CD14-positive monocyte (primary cell): ENCODE measurements around the gene CBX5. TPM values are rescaled to one million over a fixed set of nuclear protein-coding genes. Genes with fewer than 3 reads are reported as not detected.
"Not testable (repeated sequence)": the region's sequence is repeated elsewhere in the genome, so short reads cannot be mapped to it uniquely, and the experiment has no call there.

Experiments
- DNase-seq, 3 donors: peaks; one replicate each; pipeline ENCODE4 v3.0.0-alpha.2; 2011 to 2022
- H2AFZ ChIP-seq: 2 replicates; pipeline ENCODE4 v1.6.0; 2012; ENCODE audit warnings: mild to moderate bottlenecking, low read depth, low read length, inconsistent platforms; ENCODE audit not compliant: insufficient read depth, poor library complexity, severe bottlenecking
- H3K27ac ChIP-seq, 2 donors: 1 replicate in 1 of 2; 2 replicates in 1 of 2; pipeline ENCODE4 v1.5.1; 2012 to 2013; ENCODE audit warnings: low read length in 2 of 2, control low read depth in 1 of 2, inconsistent platforms in 1 of 2, low read depth in 1 of 2, mild to moderate bottlenecking in 1 of 2
- H3K27me3 ChIP-seq, 2 donors: one replicate each; pipeline versions ENCODE4 v1.6.0 to v1.6.1; 2011 to 2013; ENCODE audit warnings: low read length in 2 of 2; ENCODE audit not compliant: control insufficient read depth in 2 of 2, insufficient read depth in 2 of 2
- H3K36me3 ChIP-seq, 2 donors: replicated peaks in 1 of 2; 1 replicate in 1 of 2; 2 replicates in 1 of 2; pipeline versions ENCODE4 v1.5.1 to v1.6.1; 2012 to 2013; ENCODE audit warnings: low read length in 2 of 2, control low read depth in 1 of 2, inconsistent platforms in 1 of 2, mild to moderate bottlenecking in 1 of 2; ENCODE audit not compliant: insufficient read depth in 2 of 2, control insufficient read depth in 1 of 2
- H3K4me1 ChIP-seq, 2 donors: 1 replicate in 1 of 2; 2 replicates in 1 of 2; pipeline versions ENCODE4 v1.5.1 to v1.6.1; 2012 to 2013; ENCODE audit warnings: low read length in 2 of 2, control low read depth in 1 of 2, inconsistent platforms in 1 of 2, mild to moderate bottlenecking in 1 of 2, moderate library complexity in 1 of 2; ENCODE audit not compliant: insufficient read depth in 2 of 2, control insufficient read depth in 1 of 2
- H3K4me2 ChIP-seq: replicated peaks from 2 replicates; pipeline ENCODE3; 2012; ENCODE audit warnings: low read length, moderate library complexity, mild to moderate bottlenecking; ENCODE audit not compliant: poor library complexity, severe bottlenecking; ENCODE audit errors: extremely low read depth
- H3K4me3 ChIP-seq, 3 experiments: fragments of 200-600 bp in 1 of 3; sonication (generic) in 1 of 3; replicated peaks in 1 of 3; 1 replicate in 2 of 3; 2 replicates in 1 of 3; pipeline ENCODE4 v1.5.1; 2011 to 2013; ENCODE audit warnings: low read length in 3 of 3, mild to moderate bottlenecking in 3 of 3, control low read depth in 2 of 3, low read depth in 2 of 3, inconsistent platforms in 1 of 3, moderate library complexity in 1 of 3
- H3K79me2 ChIP-seq: 2 replicates; pipeline ENCODE4 v1.6.0; 2012; ENCODE audit warnings: mild to moderate bottlenecking, control low read depth, inconsistent platforms, low read length, moderate library complexity; ENCODE audit not compliant: insufficient read depth
- H3K9ac ChIP-seq: 2 replicates; pipeline ENCODE4 v1.6.0; 2017; ENCODE audit warnings: low read length, mild to moderate bottlenecking; ENCODE audit not compliant: insufficient read depth, poor library complexity, severe bottlenecking
- H3K9me3 ChIP-seq, 2 donors: replicated peaks in 1 of 2; 1 replicate in 1 of 2; 2 replicates in 1 of 2; pipeline versions ENCODE4 v1.5.1 to v1.6.1; 2012 to 2013; ENCODE audit warnings: low read length in 2 of 2, control low read depth in 1 of 2; ENCODE audit not compliant: control insufficient read depth in 1 of 2, insufficient read depth in 1 of 2
- H4K20me1 ChIP-seq: 2 replicates; pipeline ENCODE4 v1.6.0; 2012; ENCODE audit warnings: mild to moderate bottlenecking, low read length, control low read depth, moderate library complexity; ENCODE audit not compliant: insufficient read depth
- H3K27ac Mint-ChIP-seq, 7 donors: one replicate each; pipeline ENCODE4 v1.8.0; 2020; ENCODE audit warnings: mild to moderate bottlenecking in 7 of 7, mixed read lengths in 7 of 7, moderate library complexity in 6 of 7, inconsistent platforms in 2 of 7
- H3K27me3 Mint-ChIP-seq, 3 donors: one replicate each; pipeline ENCODE4 v1.8.0; 2021 to 2022; ENCODE audit warnings: low read depth in 3 of 3, mild to moderate bottlenecking in 3 of 3, mixed read lengths in 3 of 3, moderate library complexity in 3 of 3, inconsistent platforms in 1 of 3
- H3K36me3 Mint-ChIP-seq, 2 donors: one replicate each; pipeline ENCODE4 v1.8.0; 2020; ENCODE audit warnings: mixed read lengths in 2 of 2, inconsistent platforms in 1 of 2, mild to moderate bottlenecking in 1 of 2
- H3K4me1 Mint-ChIP-seq: one replicate; pipeline ENCODE4 v1.8.0; 2020; ENCODE audit warnings: mild to moderate bottlenecking, mixed read lengths
- H3K4me3 Mint-ChIP-seq, 2 donors: one replicate each; pipeline ENCODE4 v1.8.0; 2020; ENCODE audit warnings: mild to moderate bottlenecking in 2 of 2, mixed read lengths in 2 of 2, moderate library complexity in 1 of 2
- H3K9me3 Mint-ChIP-seq, 7 donors: one replicate each; pipeline ENCODE4 v1.8.0; 2020 to 2022; ENCODE audit warnings: mixed read lengths in 7 of 7, mild to moderate bottlenecking in 6 of 7, moderate library complexity in 6 of 7, inconsistent platforms in 2 of 7
- CTCF ChIP-seq: fragments of 200-600 bp; IDR thresholded peaks from one replicate; pipeline ENCODE4 v1.8.0; 2022; ENCODE audit warnings: antibody characterized with exemption, mild to moderate bottlenecking
- WGBS: methylation state at CpG from one replicate; pipeline ENCODE4 v1.1.5; 2013; ENCODE audit warnings: missing lambda C conversion rate; ENCODE audit not compliant: insufficient coverage; 5-methylcytosine and 5-hydroxymethylcytosine counted together
- intact Hi-C, 2 donors: fragments of 100-400 bp; cut with micrococcal nuclease; formaldehyde crosslinking; loops; one replicate each; pipeline versions ENCODE4 v1.15.0 to v1.15.1; 2023
- polyA plus RNA-seq, 3 donors: library from polyadenylated mRNA; depleted of rRNA in 1 of 3; unstranded in 2 of 3; stranded (reverse) in 1 of 3; fragments of 300-500 nt in 2 of 3; fragments of >200 nt in 1 of 3; fragmentation: Illumina TruSeq in 2 of 3; gene quantifications; 1 replicate in 2 of 3; 2 replicates in 1 of 3; pipeline ENCODE4 v1.2.3, GENCODE V29; 2012 to 2021

The CBX5 gene
- polyA plus RNA-seq, 3 donors = 2.9 to 5.4 (median 4.8) TPM

GRCh38 chr12:54285150-54286041 is 5.5 kb upstream of the CBX5 start:
- peak overlapping the region; percentile 32 for H3K4me2 ChIP-seq
- H3K36me3 Mint-ChIP-seq = peaks cover 75 to 89% of the 10 kb centered on the region in 2 donors
- peak overlapping the region in 1 of 2 donors; percentile 4 for H3K4me3 Mint-ChIP-seq

GRCh38 chr12:54284070-54284780 is 4.3 kb upstream of the CBX5 start:
- H3K9ac ChIP-seq, H3K9me3 ChIP-seq, H3K9me3 Mint-ChIP-seq, H3K27me3 Mint-ChIP-seq, H3K27me3 ChIP-seq, DNase-seq, intact Hi-C loops, H2AFZ ChIP-seq: not testable (repeated sequence)
- peak overlapping the region in 1 of 2 donors; percentile 15 for H3K4me3 Mint-ChIP-seq
- peaks cover 73 to 89% of the 10 kb centered on the region in 2 donors for H3K4me1 ChIP-seq
- peaks cover 86% of the 10 kb centered on the region for H4K20me1 ChIP-seq
- peaks cover 61 to 77% of the 10 kb centered on the region in 2 donors for H3K36me3 ChIP-seq
- H3K27ac Mint-ChIP-seq = peak overlapping the region in 5 of 7 donors; percentile 35 to 57 (median 38)
- peak overlapping the region in 1 of 3 experiments; percentile 95 for H3K4me3 ChIP-seq
- H3K79me2 ChIP-seq = peaks cover 90% of the 10 kb centered on the region
- H3K4me2 ChIP-seq = peak overlapping the region; percentile 93
- peaks cover 73% of the 10 kb centered on the region for H3K4me1 Mint-ChIP-seq
- H3K27ac ChIP-seq = peak overlapping the region in 1 of 2 donors; percentile 7
- H3K36me3 Mint-ChIP-seq = peaks cover 70 to 80% of the 10 kb centered on the region in 2 donors
- no CpG with 5 or more reads among the region's 2 CpGs for WGBS

More at GRCh38 chr12:54285150-54286041, 5.5 kb upstream of the CBX5 start:
- 63% methylated on average over 1 of the region's 5 CpGs for whole genome bisulfite sequencing
- intact Hi-C loops = no loop called here
- Histone ChIP-seq H3K27ac (peak overlapping the region; percentile 46 to 74), H3K9me3 (no peaks in the 10 kb centered on the region), H3K9ac (no peak overlapping the region), H3K4me1 (peaks cover 84 to 95% of the 10 kb centered on the region in 2 donors), H4K20me1 (peaks cover 96% of the 10 kb centered on the region), H3K79me2 (peaks cover 98% of the 10 kb centered on the region), H2AFZ (no peak overlapping the region), H3K27me3 (no peaks in the 10 kb centered on the region), H3K4me3 (peak overlapping the region in 1 of 3 experiments; percentile 31), H3K36me3 (peaks cover 66 to 86% of the 10 kb centered on the region in 2 donors)
- Mint-ChIP-seq H3K27ac (peak overlapping the region; percentile 15 to 86 (median 77)), H3K4me1 (peaks cover 83% of the 10 kb centered on the region), H3K9me3 (no peaks in the 10 kb centered on the region), H3K27me3 (no peaks in the 10 kb centered on the region)
- DNase-seq = no peak
- TF ChIP-seq CTCF = peak; percentile 60
